Activated T-helper 9 cell treated with anti-CD3 and anti-CD28 coated beads, Interleukin-2, amount 50 U/mL, for 16 hours (primary cell): ENCODE measurements around the gene ARHGAP42.
"Not testable (repeated sequence)": the region's sequence is repeated elsewhere in the genome, so short reads cannot be mapped to it uniquely, and the experiment has no call there.

ENCODE experiments used
- DNase-seq: peaks from one replicate; pipeline ENCODE4 v3.0.0-alpha.2; 2020; ENCODE audit warnings: low read depth

The ARHGAP42 gene

DNA sequence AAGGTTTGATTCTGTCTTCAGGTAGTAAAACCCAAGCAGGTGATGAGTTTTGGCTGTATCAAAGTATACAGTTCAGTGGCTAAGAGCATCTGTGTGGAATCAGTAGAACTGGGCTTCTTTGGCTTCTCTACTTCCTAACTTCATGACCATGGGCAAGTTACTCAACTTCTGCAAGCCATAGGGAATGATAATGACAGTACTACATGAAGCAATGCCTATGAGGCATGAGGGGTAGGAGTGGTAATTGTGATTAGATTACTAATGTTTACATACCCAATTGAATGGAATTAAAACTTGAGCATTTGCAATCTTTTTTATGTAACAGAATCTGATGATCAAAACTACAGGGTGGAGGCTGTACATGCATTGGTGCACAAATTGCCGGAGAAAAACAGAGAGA is 278.3 kb downstream of the ARHGAP42 start:
- no peak for DNase-seq

DNA sequence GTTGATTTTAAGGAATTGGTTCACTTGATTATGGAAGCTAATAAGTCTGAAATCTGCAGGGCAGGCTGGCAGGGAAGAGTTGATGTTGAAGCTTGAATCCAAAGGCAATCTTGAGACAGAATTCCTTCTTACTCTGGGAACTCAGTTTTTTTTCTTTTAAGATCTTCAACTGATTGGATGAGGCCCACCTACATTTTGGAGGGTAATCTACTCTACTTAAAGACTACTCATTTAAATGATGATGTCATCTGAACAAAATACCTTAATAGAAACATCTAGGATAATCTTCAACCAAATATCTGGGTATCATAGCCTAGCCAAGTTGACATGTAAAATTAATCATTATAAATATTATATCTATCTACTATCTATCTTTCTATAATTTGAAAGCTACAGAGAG is 279.3 kb downstream of the ARHGAP42 start:
- no peak for DNase-seq

DNA sequence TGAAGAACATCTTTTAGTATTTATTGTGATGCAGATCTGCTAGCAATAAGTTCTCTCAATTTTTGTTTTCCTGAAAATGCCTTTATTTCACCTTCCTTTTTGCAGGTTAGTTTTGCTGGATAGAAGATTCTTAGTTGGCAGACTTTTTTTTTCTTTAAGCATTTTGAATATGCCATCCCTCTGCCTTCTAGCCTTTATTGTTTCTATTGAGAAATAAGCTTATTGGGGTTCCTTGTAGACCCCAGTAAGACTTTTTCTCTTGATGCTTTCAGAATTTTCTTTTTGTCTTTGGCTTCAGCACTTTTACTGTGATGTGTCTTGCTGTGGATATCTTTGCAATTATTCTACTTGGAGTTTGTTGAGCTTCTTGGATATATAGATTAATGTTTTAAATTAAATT is 281.9 kb downstream of the ARHGAP42 start:
- DNase-seq, result no peak

DNA sequence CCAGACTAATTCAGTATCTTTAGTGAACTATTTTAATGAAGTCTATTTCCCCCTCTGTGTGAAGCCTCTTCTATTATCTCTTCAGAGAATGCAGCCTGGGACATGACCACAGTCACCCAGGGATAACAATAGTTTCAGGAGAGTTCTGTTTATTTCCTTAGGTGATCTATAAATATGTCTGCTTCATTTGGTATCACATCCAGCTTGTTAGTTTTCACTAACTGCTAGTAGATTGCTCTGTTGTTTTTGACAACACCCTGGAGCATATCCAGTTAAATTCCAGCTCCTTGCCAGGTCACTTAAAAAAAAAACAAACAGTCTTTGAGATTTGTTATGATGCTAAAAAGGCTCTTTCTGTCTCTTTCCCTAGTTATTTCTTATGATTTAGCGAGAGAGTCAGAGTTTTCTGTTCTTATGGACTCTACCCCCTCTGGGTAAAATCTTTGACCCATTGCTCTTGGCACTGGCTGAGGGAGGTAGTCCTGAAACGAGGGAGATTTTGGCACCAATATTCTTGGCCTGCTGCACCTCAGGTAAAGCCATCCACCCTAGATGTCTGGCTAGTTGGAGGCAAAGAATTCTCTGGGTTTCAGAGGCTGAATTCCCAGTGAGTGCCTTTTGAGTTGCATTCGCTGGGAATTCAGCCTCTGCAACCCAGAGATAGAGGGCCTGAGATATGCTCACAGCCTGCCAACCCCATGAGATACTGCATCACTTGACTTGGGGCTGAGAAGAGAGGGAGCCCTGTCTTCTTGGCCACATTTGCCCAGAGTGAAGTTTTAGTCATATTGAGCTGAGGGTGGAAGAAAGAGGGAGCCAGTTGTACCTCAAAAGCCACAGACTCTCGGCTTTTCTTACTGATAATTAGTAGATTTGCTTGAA is 283.4 kb downstream of the ARHGAP42 start:
- no peak for DNase-seq

DNA sequence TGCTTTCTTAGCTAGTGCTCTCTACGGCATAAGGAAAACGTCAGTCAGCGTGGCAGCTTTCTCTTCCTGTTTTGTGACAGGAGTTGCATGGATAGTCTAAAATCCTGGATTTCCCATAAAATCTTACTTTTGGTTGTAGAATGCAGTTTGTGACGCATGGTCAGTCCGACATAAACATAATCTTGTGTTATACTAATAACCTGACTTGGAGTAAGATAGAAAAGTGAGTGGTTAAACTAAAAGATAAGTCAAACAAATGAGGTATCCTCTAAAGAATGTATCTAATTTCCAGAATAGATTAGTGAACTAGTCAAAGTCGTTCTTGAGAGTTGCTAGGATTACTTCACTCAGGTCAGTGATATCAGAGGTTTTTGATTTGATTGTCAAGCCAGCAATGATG is 285.0 kb downstream of the ARHGAP42 start:
- DNase-seq, result no peak

DNA sequence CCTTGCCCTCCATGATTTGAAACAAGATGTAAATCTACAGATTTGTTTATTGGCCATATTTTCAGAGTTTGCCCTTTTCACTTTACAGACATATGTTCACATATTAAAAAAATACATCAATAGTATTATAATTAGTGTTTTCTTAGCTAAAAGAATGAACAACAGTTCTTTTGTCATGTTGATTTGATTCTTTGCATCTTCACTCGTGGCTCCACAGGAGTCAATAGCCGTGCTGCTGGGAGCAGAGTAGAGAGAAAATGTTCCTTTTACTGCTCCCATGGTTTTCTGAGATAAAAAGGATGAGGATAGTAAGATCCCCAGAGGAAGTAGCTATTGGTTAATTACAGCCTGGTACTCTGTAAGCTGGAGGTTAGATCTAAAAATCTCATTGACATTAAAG is 291.4 kb downstream of the ARHGAP42 start:
- no peak for DNase-seq

DNA sequence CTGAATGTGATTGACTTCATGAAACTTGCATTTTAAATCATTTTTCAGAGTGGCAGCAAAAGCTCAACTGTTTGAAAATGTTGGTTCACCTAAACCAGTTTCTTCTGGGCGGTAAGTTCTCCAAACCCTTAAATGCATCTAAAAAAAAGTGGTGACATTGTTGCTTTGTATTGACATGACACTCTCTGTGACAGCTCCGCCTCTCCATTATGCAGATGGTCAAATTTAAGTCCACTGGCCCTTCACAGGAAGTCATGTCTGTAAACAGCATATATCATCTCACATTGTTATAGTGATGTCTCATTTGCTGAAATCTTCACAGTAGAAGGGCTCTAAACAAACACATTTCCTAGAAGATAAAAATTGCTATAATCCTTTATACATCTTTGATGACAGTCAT is 291.9 kb downstream of the ARHGAP42 start:
- DNase-seq, result no peak

DNA sequence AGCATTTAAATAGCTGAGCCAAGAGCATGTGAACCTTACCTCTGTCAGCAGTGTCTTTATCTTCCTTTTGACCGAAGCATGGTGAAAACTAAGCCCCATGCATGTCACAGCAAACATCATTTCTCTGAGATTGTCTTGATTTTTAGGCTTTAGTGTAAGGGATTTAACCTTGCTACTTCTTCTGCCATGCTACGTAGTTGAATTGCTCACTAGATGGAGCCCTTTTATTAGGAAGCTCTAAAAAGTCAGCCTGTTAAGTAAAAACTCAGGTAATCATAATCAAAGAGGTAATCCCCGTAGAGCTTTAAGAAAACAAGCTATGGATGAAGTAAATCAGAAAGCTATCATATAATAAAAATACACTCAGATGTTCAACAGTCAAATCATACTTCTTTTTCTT is 293.1 kb downstream of the ARHGAP42 start:
- no peak for DNase-seq

DNA sequence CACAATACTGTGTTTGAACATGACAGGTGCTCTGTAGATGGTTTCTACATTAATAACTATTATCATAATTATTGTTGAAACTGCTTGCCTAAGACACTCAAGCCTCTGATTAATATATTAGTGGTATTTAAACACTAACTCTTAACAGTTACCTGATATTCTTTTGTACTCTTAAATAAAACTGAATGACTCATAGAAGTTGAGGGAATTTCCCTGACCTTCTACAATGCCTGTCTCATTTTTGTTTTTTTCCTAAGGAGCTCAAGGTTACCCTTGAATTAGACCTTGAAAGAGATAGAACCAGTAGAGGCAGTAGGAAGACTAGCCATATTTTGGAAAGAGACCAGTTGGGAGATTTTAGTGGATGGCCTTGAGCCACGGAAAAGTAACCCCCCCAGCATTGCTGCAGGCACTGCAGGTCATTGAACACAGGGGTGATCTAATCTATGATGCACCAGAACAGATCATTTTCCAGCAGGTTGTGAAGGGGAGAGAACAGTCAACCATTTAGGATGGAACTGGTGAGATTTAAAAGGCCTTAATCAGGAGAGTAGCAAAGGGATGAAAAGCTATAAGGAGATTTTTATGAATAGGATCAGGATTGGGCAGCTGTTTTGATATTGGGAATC is 294.2 kb downstream of the ARHGAP42 start:
- no peak for DNase-seq

DNA sequence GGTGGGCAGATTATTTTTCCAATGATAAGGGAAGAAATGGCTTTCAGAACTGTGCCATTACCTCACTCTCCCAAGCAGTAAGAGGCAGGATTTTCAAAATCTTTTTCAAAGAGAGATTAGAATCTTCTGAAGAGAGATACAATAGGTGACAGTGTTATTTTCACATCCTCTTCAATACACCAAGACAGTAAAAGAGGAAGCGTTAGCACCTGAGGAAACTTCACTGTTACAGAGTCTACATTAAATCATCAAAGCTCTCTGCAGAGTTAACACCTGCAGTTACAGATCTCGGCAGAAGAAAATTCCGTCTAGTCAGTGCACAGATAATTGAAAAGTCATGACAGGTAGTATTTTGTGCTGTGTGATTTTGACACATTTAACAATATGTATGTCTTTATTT is 297.6 kb downstream of the ARHGAP42 start:
- no peak for DNase-seq

DNA sequence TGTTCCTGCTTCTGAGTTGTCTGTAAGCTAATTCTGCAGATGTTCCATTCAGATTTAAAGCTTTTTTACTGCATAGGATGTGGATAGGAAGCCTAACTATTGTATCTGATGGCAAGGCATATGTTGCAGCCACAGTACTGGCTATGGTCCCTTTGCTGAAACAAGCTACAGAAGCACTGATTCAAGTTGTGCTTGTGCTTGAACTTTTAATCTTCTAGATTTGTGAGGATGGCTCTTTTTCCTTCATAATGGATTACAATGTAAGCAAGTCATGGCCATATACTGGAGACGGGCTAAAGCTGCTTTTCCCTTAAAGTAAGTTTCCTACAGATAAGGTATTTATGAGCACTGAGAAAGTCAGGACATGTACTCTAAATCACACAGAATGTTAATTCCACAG is 303.8 kb downstream of the ARHGAP42 start:
- DNase-seq, result no peak

DNA sequence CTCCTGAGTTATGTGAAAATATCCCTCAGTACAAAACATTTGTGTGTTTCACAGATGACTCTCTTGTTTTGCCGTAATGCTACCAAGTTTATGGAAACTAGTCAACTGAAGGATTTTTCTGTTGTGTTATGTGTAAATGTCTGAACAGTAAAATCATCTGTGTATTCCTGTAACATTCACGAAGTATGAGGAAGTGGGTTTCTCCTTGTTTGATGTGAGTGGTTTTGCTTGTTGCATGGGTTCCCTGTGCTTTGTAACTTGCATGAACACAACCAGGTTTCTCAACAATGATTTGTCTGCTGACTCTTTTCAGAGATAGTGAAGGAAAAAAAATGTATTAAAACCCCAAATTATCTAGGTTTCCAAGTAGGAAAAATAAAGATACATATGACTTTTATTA is 304.5 kb downstream of the ARHGAP42 start:
- no peak for DNase-seq

DNA sequence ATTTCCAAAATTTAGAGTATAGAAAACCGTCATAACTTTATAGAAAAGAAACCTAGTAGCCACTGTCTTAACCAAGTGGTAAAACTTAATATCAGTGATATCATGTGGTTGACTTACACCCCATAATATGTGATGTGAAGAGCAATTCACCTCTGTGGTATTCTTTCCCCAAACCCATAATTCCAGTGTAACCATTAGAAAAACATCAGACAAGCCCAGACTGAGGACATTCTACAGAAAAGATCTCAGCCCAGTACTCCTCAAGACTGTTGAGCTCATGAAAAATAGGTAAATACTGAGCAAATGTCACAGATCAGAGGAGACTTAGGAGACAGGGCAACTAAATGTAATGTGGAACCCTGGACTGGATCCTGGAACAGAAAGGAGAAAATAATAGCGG is 307.9 kb downstream of the ARHGAP42 start:
- DNase-seq, result no peak

DNA sequence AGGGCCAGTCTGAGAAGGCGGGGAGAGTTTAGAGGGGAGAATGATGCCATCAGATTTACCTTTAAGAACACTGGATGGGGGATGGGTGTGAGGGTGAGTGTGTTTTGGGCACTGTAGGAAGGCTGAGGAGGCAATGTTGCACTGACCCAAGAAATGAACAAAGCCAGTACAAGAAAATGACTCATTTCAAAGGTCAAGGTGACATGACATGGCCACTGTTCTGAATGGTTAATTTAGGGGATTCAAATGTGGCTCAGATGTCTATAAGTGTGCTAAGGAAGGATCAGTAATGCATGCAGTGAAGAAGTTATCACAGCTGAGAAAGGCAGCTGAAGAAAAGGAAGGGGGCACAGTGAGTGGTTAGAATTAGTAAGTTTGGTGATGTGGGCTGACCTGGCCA is 312.7 kb downstream of the ARHGAP42 start:
- DNase-seq, result no peak

DNA sequence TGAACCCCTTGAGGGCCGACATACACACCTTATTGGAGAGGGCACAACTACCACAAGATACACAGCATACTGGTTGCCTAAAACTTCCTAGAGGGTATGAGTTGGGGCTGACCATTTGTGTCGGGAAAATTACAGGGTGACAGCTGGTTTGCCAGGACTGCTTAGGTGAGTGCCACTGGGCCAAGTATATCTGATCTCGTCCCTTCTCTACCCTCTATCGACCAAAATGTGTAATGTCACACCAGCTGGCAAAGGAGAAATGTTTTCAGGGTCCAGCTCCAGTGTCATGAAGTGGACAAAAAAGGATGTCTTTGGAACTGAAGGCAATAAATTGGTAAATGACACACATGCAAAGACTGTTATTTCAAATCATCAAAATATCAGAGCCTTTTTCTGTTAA is 316.4 kb downstream of the ARHGAP42 start:
- no peak for DNase-seq

DNA sequence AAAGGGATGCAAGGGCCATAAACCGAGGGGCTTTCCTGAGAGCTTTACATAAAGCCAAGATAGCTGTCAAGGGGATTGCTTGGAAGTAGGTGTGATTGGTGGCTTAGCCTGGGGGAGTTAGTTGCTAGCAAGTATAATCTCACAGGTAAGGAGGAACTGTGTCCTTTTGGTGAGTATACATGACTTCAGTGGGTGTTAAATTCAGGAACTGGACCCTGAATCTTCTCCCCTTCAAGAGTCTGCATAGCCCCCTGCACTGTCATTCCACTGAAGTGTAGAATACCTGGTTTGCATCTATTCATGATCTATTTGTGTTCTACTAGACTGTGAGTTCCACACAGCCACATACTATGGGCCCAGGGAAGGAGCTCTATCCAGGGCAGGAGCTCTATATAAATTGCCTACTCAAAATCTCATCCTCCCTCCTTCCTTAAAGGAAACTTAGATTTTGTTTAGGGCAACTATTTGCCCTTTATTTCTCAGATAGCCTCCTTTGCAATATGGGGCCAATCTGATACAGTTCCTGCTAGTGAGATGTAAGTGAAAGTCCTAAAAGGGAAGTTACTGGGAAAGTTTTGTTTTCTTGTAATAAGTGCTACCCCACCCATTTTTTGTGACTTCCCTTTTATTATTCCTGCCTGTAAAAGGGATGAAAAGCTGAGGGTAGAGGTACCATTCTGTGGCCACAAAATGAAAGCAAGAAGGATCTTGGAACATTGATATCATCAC is 322.0 kb downstream of the ARHGAP42 start:
- no peak for DNase-seq

DNA sequence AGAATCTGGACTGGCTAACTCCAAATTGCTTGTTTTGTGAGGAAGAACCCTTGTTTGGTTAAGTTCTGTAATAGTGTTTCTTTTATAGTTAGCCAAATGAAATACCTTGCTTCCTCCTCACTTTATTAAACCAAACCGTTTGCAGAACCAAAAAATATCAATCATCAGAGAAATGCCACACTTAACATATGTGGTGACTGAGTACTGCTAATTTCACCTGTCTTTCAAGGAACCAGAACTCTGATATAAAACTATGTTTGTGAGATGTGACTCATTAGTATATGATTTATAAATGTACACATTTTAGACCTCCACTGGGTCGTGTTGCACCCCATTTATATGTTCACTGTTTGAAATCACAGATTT is 322.6 kb downstream of the ARHGAP42 start:
- DNase-seq, result no peak

DNA sequence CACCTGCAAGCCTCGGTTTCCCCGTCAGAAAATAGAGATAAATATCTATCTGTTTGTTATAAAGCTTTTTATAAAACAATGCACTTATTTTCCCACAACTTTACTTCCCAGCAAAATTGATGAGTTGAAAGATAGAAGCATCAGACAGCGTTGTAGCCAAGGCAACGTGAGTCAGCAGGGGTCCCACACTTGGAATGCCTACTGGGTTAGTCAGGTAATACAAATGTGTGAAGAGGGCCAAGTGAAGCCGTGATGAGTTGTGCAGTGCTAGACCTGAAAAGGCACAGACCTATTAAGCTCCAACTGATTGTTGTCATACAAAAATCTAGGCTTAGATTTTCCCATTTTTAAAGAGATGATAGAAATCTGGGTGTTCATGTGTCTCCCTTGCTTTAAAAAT is 323.8 kb downstream of the ARHGAP42 start:
- DNase-seq, result no peak

DNA sequence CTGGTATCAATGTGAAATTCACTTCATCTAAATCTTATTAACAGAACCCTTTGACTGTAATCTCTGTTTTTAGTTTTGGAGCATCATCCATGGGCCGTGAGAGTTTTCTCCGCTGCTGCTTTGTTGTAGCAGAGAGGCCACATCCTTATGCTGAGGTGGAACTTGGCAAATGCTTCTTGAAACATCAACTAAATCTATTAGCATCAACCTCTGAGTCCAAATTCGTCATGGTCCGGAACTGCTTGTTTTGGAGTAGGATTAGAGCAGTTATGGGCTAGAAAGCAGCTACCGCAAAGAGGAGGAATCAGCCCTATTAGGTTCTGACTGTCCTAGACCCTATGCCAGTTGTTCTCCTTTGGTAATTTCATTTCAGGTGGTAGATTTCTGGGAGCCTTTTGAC is 324.8 kb downstream of the ARHGAP42 start:
- no peak for DNase-seq

DNA sequence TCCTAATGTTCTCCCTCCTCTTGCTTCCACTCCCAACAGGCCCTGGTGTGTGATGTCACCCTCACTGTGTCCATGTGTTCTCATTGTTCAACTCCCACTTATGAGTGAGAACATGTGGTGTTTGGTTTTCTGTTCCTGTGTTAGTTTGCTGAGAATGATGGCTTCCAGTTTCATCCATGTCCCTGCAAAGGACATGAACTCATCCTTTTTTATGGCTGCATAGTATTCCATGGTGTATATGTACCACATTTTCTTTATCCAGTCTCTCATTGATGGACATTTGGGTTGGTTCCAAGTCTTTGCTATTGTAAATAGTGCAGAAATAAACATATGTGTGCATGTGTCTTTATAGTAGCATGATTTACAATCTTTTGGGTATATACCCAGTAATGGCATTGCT is 326.6 kb downstream of the ARHGAP42 start:
- not testable (repeated sequence) for DNase-seq

DNA sequence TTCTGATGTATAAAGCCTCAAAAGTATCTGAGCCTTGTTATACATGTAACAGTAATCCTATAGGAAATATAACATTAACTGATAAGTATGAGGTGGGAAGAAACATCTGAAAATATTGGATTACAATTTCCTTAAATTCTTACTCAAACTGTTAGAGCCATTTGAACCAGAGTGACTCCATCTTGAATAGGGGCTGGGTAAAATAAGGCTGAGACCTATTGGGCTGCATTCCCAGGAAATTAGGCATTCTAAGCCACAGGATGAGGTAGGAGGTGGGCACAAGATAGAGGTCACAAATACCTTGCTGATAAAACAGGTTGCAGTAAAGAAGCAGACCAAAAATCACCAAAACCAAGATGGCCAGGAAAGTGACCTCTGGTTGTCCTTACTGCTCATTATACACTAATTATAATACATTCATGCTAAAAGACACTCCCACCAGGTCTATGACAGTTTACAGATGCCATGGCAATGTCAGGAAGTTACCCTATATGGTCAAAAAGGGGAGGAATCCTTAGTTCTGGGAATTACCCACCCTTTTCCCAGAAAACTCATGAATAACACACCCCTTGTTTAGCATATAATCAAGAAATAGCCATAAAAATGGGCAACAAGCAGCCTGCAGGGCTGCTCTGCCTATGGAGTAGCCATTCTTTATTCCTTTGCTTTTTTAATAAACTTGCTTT is 327.7 kb downstream of the ARHGAP42 start:
- DNase-seq, result no peak

DNA sequence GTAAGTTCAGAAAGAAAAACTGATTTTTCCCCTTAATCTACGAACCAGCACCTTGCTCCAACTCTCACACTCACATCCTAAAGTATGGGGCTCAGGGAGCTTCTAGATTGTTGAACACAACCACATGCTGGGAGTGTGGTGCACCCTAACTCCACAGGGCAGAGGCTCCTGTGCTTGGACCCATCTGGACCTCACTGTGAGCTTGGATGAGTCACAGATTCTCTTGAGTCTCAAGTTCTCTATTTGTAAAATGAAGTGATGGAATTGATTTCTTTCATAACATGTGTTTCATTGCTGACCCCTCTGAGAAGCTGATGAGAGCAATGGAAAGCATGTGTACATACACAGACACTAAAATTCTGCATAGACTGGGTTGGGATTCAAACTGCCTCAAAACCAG is 332.8 kb downstream of the ARHGAP42 start:
- DNase-seq, result no peak

DNA sequence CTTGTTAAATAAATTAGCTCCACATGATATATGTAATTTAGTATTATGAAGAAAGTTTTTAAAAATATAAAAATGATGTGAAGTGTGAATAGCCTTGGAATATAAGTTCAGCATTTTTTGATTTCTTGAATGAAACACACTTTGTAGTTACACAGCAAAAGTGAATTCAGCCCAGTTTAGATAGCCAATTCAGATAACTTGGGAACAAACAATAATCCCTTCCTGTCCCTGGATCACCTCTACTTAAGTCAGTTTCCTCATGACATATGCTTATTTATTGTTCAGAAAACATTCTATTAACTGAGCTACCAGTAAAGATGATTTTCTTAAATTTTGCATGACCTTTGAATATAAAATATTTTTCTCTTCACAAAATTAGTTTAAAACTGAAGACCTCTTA is 335.2 kb downstream of the ARHGAP42 start:
- DNase-seq, result no peak
